ENCODE measurements around the gene GXYLT2.

DNA sequence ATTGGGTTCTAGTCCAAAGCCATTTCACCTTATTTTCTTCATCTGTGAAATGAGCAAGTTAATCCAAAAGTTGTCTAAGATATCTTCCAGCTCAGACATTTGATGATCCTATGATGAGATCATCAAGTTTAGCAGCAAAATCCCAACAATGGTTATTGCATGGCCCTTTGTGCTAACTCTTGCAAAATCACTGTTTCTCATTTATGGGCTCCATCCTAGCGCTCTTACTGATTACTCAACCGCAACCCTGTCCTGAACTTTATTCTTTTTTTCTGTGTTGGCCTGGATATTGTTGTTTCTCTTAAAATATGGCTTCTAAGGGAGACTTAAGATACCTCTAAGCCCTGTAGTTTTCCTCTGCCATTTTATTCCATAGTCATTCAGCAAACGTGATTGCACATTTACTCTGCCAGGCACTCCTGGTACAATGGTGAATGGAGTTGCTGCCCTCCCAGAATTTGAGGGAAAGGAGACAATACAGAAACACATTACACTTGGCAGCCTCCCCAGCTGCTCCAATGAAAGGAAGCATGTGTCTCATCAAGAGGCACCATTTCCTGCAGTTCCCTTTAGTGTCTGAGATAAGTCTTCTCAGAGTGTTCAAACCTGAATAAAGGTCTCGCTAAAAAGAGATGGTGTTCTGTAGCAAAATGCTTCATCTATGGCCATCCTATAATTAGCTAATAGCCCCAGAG is 4.4 kb downstream of the GXYLT2 start:
- TF ChIP-seq, protein P1, sequence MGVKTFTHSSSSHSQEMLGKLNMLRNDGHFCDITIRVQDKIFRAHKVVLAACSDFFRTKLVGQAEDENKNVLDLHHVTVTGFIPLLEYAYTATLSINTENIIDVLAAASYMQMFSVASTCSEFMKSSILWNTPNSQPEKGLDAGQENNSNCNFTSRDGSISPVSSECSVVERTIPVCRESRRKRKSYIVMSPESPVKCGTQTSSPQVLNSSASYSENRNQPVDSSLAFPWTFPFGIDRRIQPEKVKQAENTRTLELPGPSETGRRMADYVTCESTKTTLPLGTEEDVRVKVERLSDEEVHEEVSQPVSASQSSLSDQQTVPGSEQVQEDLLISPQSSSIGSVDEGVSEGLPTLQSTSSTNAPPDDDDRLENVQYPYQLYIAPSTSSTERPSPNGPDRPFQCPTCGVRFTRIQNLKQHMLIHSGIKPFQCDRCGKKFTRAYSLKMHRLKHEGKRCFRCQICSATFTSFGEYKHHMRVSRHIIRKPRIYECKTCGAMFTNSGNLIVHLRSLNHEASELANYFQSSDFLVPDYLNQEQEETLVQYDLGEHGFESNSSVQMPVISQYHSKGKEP (tag by site-specific recombination; IDR thresholded peaks at IDR 0.05) = no peak
- TF ChIP-seq, protein P2, sequence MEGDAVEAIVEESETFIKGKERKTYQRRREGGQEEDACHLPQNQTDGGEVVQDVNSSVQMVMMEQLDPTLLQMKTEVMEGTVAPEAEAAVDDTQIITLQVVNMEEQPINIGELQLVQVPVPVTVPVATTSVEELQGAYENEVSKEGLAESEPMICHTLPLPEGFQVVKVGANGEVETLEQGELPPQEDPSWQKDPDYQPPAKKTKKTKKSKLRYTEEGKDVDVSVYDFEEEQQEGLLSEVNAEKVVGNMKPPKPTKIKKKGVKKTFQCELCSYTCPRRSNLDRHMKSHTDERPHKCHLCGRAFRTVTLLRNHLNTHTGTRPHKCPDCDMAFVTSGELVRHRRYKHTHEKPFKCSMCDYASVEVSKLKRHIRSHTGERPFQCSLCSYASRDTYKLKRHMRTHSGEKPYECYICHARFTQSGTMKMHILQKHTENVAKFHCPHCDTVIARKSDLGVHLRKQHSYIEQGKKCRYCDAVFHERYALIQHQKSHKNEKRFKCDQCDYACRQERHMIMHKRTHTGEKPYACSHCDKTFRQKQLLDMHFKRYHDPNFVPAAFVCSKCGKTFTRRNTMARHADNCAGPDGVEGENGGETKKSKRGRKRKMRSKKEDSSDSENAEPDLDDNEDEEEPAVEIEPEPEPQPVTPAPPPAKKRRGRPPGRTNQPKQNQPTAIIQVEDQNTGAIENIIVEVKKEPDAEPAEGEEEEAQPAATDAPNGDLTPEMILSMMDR (tag by site-specific recombination; IDR thresholded peaks at IDR 0.05) = no peak
- TF ChIP-seq, protein P3, sequence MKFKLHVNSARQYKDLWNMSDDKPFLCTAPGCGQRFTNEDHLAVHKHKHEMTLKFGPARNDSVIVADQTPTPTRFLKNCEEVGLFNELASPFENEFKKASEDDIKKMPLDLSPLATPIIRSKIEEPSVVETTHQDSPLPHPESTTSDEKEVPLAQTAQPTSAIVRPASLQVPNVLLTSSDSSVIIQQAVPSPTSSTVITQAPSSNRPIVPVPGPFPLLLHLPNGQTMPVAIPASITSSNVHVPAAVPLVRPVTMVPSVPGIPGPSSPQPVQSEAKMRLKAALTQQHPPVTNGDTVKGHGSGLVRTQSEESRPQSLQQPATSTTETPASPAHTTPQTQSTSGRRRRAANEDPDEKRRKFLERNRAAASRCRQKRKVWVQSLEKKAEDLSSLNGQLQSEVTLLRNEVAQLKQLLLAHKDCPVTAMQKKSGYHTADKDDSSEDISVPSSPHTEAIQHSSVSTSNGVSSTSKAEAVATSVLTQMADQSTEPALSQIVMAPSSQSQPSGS (tag by site-specific recombination; IDR thresholded peaks at IDR 0.05; ENCODE audit: low read depth) = peak; percentile 68; the same call in 1 of the 2 replicates
- TF ChIP-seq REPIN1 (tag by site-specific recombination; IDR thresholded peaks at IDR 0.05; ENCODE audit: low read depth) = no peak
- no peak for TF ChIP-seq ZNF768 (tag by site-specific recombination; IDR thresholded peaks at IDR 0.05)
- TF ChIP-seq, protein P4, sequence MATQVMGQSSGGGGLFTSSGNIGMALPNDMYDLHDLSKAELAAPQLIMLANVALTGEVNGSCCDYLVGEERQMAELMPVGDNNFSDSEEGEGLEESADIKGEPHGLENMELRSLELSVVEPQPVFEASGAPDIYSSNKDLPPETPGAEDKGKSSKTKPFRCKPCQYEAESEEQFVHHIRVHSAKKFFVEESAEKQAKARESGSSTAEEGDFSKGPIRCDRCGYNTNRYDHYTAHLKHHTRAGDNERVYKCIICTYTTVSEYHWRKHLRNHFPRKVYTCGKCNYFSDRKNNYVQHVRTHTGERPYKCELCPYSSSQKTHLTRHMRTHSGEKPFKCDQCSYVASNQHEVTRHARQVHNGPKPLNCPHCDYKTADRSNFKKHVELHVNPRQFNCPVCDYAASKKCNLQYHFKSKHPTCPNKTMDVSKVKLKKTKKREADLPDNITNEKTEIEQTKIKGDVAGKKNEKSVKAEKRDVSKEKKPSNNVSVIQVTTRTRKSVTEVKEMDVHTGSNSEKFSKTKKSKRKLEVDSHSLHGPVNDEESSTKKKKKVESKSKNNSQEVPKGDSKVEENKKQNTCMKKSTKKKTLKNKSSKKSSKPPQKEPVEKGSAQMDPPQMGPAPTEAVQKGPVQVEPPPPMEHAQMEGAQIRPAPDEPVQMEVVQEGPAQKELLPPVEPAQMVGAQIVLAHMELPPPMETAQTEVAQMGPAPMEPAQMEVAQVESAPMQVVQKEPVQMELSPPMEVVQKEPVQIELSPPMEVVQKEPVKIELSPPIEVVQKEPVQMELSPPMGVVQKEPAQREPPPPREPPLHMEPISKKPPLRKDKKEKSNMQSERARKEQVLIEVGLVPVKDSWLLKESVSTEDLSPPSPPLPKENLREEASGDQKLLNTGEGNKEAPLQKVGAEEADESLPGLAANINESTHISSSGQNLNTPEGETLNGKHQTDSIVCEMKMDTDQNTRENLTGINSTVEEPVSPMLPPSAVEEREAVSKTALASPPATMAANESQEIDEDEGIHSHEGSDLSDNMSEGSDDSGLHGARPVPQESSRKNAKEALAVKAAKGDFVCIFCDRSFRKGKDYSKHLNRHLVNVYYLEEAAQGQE (tag by site-specific recombination; IDR thresholded peaks at IDR 0.05) = no peak
- no peak for TF ChIP-seq KLF16 (tag by site-specific recombination; IDR thresholded peaks at IDR 0.05)
- TF ChIP-seq SP2 (tag by site-specific recombination; IDR thresholded peaks at IDR 0.05) = no peak

Measured in HEK293 (cell line).